Naive thymus-derived CD4-positive, alpha-beta T cell (primary cell): ENCODE measurements around the gene UFC1. TPM values are rescaled to one million over a fixed set of nuclear protein-coding genes. Genes with fewer than 3 reads are reported as not detected.

Source experiments
- ATAC-seq: fragments of 150-1000 bp; cut with Tn5 transposase; 2 replicates; pipeline ENCODE4 v1.10.0; 2021; ENCODE audit warnings: mild to moderate bottlenecking, moderate library complexity
- CTCF ChIA-PET: fragments of 350-600 bp; sonication (Branson Sonifier 250); formaldehyde crosslinking; loops from one replicate; lab custom pipeline; 2021; ENCODE audit warnings: antibody characterized with exemption; lab: Charles Lee
- POLR2A ChIA-PET: fragments of 350-600 bp; sonication (Branson Sonifier 250); formaldehyde crosslinking; loops from one replicate; lab custom pipeline; 2021; ENCODE audit warnings: antibody characterized with exemption, inconsistent platforms; lab: Charles Lee
- DNase-seq, 9 donors: peaks; one replicate each; pipeline versions ENCODE4 v3.0.0 to v3.0.0-alpha.2; 2020 to 2022; ENCODE audit warnings: mixed read lengths in 1 of 9
- H3K27ac ChIP-seq: one replicate; pipeline ENCODE4 v1.7.0; 2013; ENCODE audit warnings: mild to moderate bottlenecking, low read depth, low read length, moderate library complexity
- H3K27me3 ChIP-seq, 2 donors: one replicate each; pipeline ENCODE4 v1.7.0; 2013; ENCODE audit warnings: low read length in 2 of 2, mild to moderate bottlenecking in 2 of 2, moderate library complexity in 2 of 2; ENCODE audit not compliant: control insufficient read depth in 2 of 2, insufficient read depth in 2 of 2
- H3K36me3 ChIP-seq, 3 experiments: 1 replicate in 2 of 3; 2 replicates in 1 of 3; pipeline ENCODE4 v1.7.0; 2013; ENCODE audit warnings: low read length in 3 of 3, mild to moderate bottlenecking in 3 of 3, moderate library complexity in 1 of 3; ENCODE audit not compliant: insufficient read depth in 3 of 3, control insufficient read depth in 2 of 3
- H3K4me1 ChIP-seq, 2 donors: one replicate each; pipeline ENCODE4 v1.7.0; 2013; ENCODE audit warnings: low read length in 2 of 2, mild to moderate bottlenecking in 2 of 2, moderate library complexity in 1 of 2; ENCODE audit not compliant: control insufficient read depth in 2 of 2, insufficient read depth in 2 of 2
- H3K4me3 ChIP-seq: 2 replicates; pipeline ENCODE4 v1.7.0; 2013; ENCODE audit warnings: mild to moderate bottlenecking, low read length
- H3K9me3 ChIP-seq, 3 experiments: 1 replicate in 2 of 3; 2 replicates in 1 of 3; pipeline ENCODE4 v1.7.0; 2013; ENCODE audit warnings: low read length in 3 of 3; ENCODE audit not compliant: control insufficient read depth in 2 of 3
- H3K27ac Mint-ChIP-seq, 9 donors: one replicate each; pipeline ENCODE4 v1.8.0; 2020 to 2022; ENCODE audit warnings: mixed read lengths in 9 of 9, mild to moderate bottlenecking in 8 of 9, moderate library complexity in 5 of 9, inconsistent platforms in 2 of 9
- H3K27me3 Mint-ChIP-seq, 5 donors: one replicate each; pipeline ENCODE4 v1.8.0; 2021 to 2022; ENCODE audit warnings: mixed read lengths in 5 of 5, mild to moderate bottlenecking in 1 of 5
- H3K36me3 Mint-ChIP-seq, 5 donors: one replicate each; pipeline ENCODE4 v1.8.0; 2020 to 2022; ENCODE audit warnings: mixed read lengths in 5 of 5, mild to moderate bottlenecking in 3 of 5, inconsistent platforms in 1 of 5
- H3K4me1 Mint-ChIP-seq, 7 donors: one replicate each; pipeline ENCODE4 v1.8.0; 2020 to 2022; ENCODE audit warnings: mixed read lengths in 7 of 7, mild to moderate bottlenecking in 3 of 7, inconsistent platforms in 1 of 7
- H3K4me3 Mint-ChIP-seq, 10 donors: one replicate each; pipeline ENCODE4 v1.8.0; 2020 to 2022; ENCODE audit warnings: mild to moderate bottlenecking in 10 of 10, mixed read lengths in 10 of 10, moderate library complexity in 6 of 10, inconsistent platforms in 2 of 10
- H3K9me3 Mint-ChIP-seq, 11 donors: one replicate each; pipeline ENCODE4 v1.8.0; 2020 to 2022; ENCODE audit warnings: mixed read lengths in 11 of 11, mild to moderate bottlenecking in 4 of 11, inconsistent platforms in 1 of 11, moderate library complexity in 1 of 11
- intact Hi-C, 2 donors: fragments of 100-400 bp; cut with micrococcal nuclease; formaldehyde crosslinking; loops; one replicate each; pipeline ENCODE4 v1.15.1; 2023
- polyA plus RNA-seq, 2 donors: library from polyadenylated mRNA; unstranded; fragments of 300-500 nt; fragmentation: Illumina TruSeq; gene quantifications; one replicate each; pipeline ENCODE4 v1.2.3, GENCODE V29; 2021
- total RNA-seq, 6 experiments: library from RNA in 5 of 6; stranded (reverse) in 5 of 6; gene quantifications; 1 replicate in 5 of 6; 2 replicates in 1 of 6; pipeline ENCODE4 v1.2.3 and lab custom pipeline; 2021 to 2026

UFC1 gene
- total and polyA plus RNA-seq, 7 experiments from 2014 or later: 83.7 to 132 (median 106) TPM

GRCh38 chr1:161185282-161185682 lies 31.5 kb downstream of the UFC1 start:
- intact Hi-C loops: loop anchor here (1.0 kb wide), 7 partner anchors 8 to 53 kb away; partner anchors contain the start of genes NDUFS2 (in 2 of the 2), B4GALT3 (in 1 of the 2), DEDD (in 1 of the 2) and PPOX (in 1 of the 2)
- Histone ChIP-seq H3K4me1 (peaks cover 74 to 79% of the 10 kb centered on the region in 2 donors), H3K4me3 (peak overlapping the region; percentile 24), H3K36me3 (no peaks in the 10 kb centered on the region), H3K27ac (peak overlapping the region; percentile 65), H3K9me3 (no peaks in the 10 kb centered on the region), H3K27me3 (no peaks in the 10 kb centered on the region)
- peak overlapping the region; percentile 92 to 99 (median 97) for H3K27ac Mint-ChIP-seq
- H3K4me1 Mint-ChIP-seq: peaks cover 65 to 90% (median 80%) of the 10 kb centered on the region in 7 donors
- DNase-seq: peak; percentile 38 to 92 (median 87)
- ChIA-PET CTCF (interaction anchor here (0.6 to 1.9 kb wide), 5 partner anchors 9 to 124 kb away, joined by 3 to 7 read pairs (median 5); partner anchors contain the start of genes PPOX and TOMM40L), POLR2A (interaction anchor here (0.6 to 29.1 kb wide), 16 partner anchors 8 to 540 kb away, joined by 3 to 508 read pairs (median 5); partner anchors contain the start of genes ADAMTS4, APOA2, ARHGAP30 and FCER1G)
- ATAC-seq: peak; percentile 88
- no peaks in the 10 kb centered on the region for H3K27me3 Mint-ChIP-seq
- peak overlapping the region; percentile 76 to 89 (median 84) for H3K4me3 Mint-ChIP-seq
- peaks cover 0 to 10% (median 0%) of the 10 kb centered on the region in 5 donors for H3K36me3 Mint-ChIP-seq
- H3K9me3 Mint-ChIP-seq: peaks cover 0 to 2% (median 0%) of the 10 kb centered on the region in 11 donors

- no peaks in the 10 kb centered on the region for H3K36me3 ChIP-seq
- H3K27me3 Mint-ChIP-seq: no peaks in the 10 kb centered on the region
- H3K9me3 Mint-ChIP-seq: peaks cover 0 to 2% (median 0%) of the 10 kb centered on the region in 11 donors
- H3K4me3 ChIP-seq: peak overlapping the region; percentile 22
- no peaks in the 10 kb centered on the region for H3K27me3 ChIP-seq
- ChIA-PET POLR2A (interaction anchor here (0.6 to 29.1 kb wide), 21 partner anchors 8 to 540 kb away, joined by 3 to 508 read pairs (median 5); partner anchors contain the start of genes ADAMTS4, APOA2, ARHGAP30 and FCER1G), CTCF (interaction anchor here (0.6 to 1.9 kb wide), 8 partner anchors 9 to 123 kb away, joined by 3 to 7 read pairs (median 4); partner anchors contain the start of genes NDUFS2, PPOX and TOMM40L)
- no peaks in the 10 kb centered on the region for H3K9me3 ChIP-seq
- peak in 1 of 9 donors; percentile 16 for DNase-seq
- peaks cover 60 to 85% (median 75%) of the 10 kb centered on the region in 7 donors for H3K4me1 Mint-ChIP-seq
- H3K4me3 Mint-ChIP-seq: peak overlapping the region; percentile 76 to 89 (median 84)
- peak; percentile 44 for ATAC-seq
- intact Hi-C loops: loop anchor here (1.0 kb wide), 7 partner anchors 9 to 54 kb away; partner anchors contain the start of genes NDUFS2 (in 2 of the 2), B4GALT3 (in 1 of the 2), DEDD (in 1 of the 2) and PPOX (in 1 of the 2)
- peaks cover 0 to 10% (median 0%) of the 10 kb centered on the region in 5 donors for H3K36me3 Mint-ChIP-seq
- H3K27ac Mint-ChIP-seq: peak overlapping the region; percentile 92 to 99 (median 97)
- peaks cover 71 to 76% of the 10 kb centered on the region in 2 donors for H3K4me1 ChIP-seq
- H3K27ac ChIP-seq: peak overlapping the region; percentile 65
Observed at GRCh38 chr1:161185732-161186311, 32.0 kb downstream of the UFC1 start.

GRCh38 chr1:161187311-161187710 lies 33.5 kb downstream of the UFC1 start:
- Histone ChIP-seq H3K9me3 (no peaks in the 10 kb centered on the region), H3K27ac (peak overlapping the region; percentile 65), H3K4me3 (no peak overlapping the region), H3K36me3 (no peaks in the 10 kb centered on the region), H3K4me1 (peaks cover 58 to 64% of the 10 kb centered on the region in 2 donors), H3K27me3 (no peaks in the 10 kb centered on the region)
- Mint-ChIP-seq H3K4me3 (peak overlapping the region; percentile 18 to 89 (median 47)), H3K36me3 (peaks cover 0 to 10% (median 0%) of the 10 kb centered on the region in 5 donors), H3K9me3 (peaks cover 0 to 2% (median 0%) of the 10 kb centered on the region in 11 donors), H3K4me1 (peaks cover 55 to 80% (median 68%) of the 10 kb centered on the region in 7 donors), H3K27me3 (no peaks in the 10 kb centered on the region), H3K27ac (peak overlapping the region; percentile 92 to 99 (median 97))
- DNase-seq (no peak), ATAC-seq (no peak)
- ChIA-PET POLR2A (interaction anchor here (1.4 to 29.1 kb wide), 7 partner anchors 15 to 36 kb away, joined by 3 to 508 read pairs (median 11); partner anchors contain the start of genes ADAMTS4, APOA2, FCER1G and NDUFS2), CTCF (interaction anchor here (0.6 to 1.4 kb wide), 3 partner anchors 17 to 38 kb away, joined by 3 to 4 read pairs (median 3); partner anchors contain the start of gene TOMM40L)
- intact Hi-C loops: no loop called here

- peak overlapping the region; percentile 45 to 99 (median 77) for H3K27ac Mint-ChIP-seq
- POLR2A ChIA-PET: interaction anchor here (0.6 to 29.1 kb wide), 9 partner anchors 8 to 549 kb away, joined by 3 to 508 read pairs (median 4); partner anchors contain the start of genes ADAMTS4, APOA2, B4GALT3 and FCER1G
Observed at GRCh38 chr1:161188381-161188780, 34.6 kb downstream of the UFC1 start.

GRCh38 chr1:161189036-161189435 lies 35.3 kb downstream of the UFC1 start:
- Histone ChIP-seq H3K4me3 (no peak overlapping the region), H3K36me3 (no peaks in the 10 kb centered on the region), H3K9me3 (no peaks in the 10 kb centered on the region), H3K4me1 (peaks cover 53 to 58% of the 10 kb centered on the region in 2 donors), H3K27me3 (no peaks in the 10 kb centered on the region), H3K27ac (no peak overlapping the region)
- Mint-ChIP-seq H3K27me3 (no peaks in the 10 kb centered on the region), H3K36me3 (peaks cover 0 to 10% (median 0%) of the 10 kb centered on the region in 5 donors), H3K4me3 (peak overlapping the region in 1 of 10 donors; percentile 29), H3K27ac (peak overlapping the region; percentile 25 to 99 (median 72)), H3K9me3 (peaks cover 0 to 2% (median 0%) of the 10 kb centered on the region in 11 donors), H3K4me1 (peaks cover 53 to 73% (median 61%) of the 10 kb centered on the region in 7 donors)
- DNase-seq: no peak
- intact Hi-C loops: no loop called here
- CTCF ChIA-PET: interaction anchor here (1.3 kb wide), 1 partner anchor 23 kb away, joined by 3 read pairs; the partner anchor contains the start of gene PPOX
- no peak for ATAC-seq
- POLR2A ChIA-PET: interaction anchor here (1.1 to 29.1 kb wide), 4 partner anchors 14 to 34 kb away, joined by 3 to 508 read pairs (median 89); partner anchors contain the start of genes ADAMTS4, APOA2, FCER1G and NDUFS2

More at GRCh38 chr1:161188381-161188780, 34.6 kb downstream of the UFC1 start:
- intact Hi-C loops: no loop called here
- H3K4me1 Mint-ChIP-seq: peaks cover 57 to 79% (median 66%) of the 10 kb centered on the region in 7 donors
- peaks cover 0 to 10% (median 0%) of the 10 kb centered on the region in 5 donors for H3K36me3 Mint-ChIP-seq
- H3K27ac ChIP-seq: no peak overlapping the region
- no peak overlapping the region for H3K4me3 ChIP-seq
- CTCF ChIA-PET: interaction anchor here (0.6 to 1.3 kb wide), 3 partner anchors 16 to 102 kb away, joined by 3 to 4 read pairs (median 3); partner anchors contain the start of gene PPOX
- DNase-seq (no peak), ATAC-seq (no peak)
- H3K4me1 ChIP-seq: peaks cover 58 to 60% of the 10 kb centered on the region in 2 donors
- H3K9me3 Mint-ChIP-seq: peaks cover 0 to 2% (median 0%) of the 10 kb centered on the region in 11 donors
- no peaks in the 10 kb centered on the region for H3K27me3 ChIP-seq
- H3K27me3 Mint-ChIP-seq: no peaks in the 10 kb centered on the region
- no peaks in the 10 kb centered on the region for H3K36me3 ChIP-seq
- H3K4me3 Mint-ChIP-seq: peak overlapping the region in 7 of 10 donors; percentile 23 to 52 (median 43)
- H3K9me3 ChIP-seq: no peaks in the 10 kb centered on the region
